22Rv1 (cell line): ENCODE measurements around the gene PCBD2.

Experiments used
- H3K27ac ChIP-seq: fragments of 450-650 bp; 2 replicates; pipeline ENCODE4 v1.5.1; 2017
- ZFX ChIP-seq: fragments of 450-650 bp; IDR thresholded peaks from 2 replicates; pipeline ENCODE4 v1.6.1; 2017; ENCODE audit warnings: antibody characterized with exemption, borderline replicate concordance
- TF ChIP-seq, protein P1 (sequence below): fragments of 450-650 bp; IDR thresholded peaks from 2 replicates; pipeline ENCODE4 v1.5.1; 2017; ENCODE audit warnings: mild to moderate bottlenecking

The PCBD2 gene

DNA sequence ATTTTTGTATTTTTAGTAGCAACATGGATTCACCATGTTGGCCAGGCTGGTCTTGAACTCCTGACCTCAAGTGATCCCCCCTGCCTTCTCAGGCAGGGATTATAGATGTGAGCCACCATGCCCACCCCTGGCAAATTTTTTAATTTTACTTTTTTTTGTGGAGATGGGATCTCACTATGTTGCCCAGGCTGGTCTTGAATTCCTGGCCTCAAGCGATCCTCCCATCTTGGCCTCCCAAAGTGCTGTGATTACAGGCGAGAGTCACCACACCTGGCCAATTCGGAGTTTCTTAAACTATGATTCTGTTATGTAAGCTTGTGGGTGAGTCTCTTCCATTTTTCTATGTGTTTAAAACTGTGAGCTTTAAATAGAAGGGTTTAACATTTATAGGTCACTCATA, 27.6 kb downstream of the PCBD2 start:
- H3K27ac ChIP-seq, result no peak overlapping the region
- TF ChIP-seq, protein P1, sequence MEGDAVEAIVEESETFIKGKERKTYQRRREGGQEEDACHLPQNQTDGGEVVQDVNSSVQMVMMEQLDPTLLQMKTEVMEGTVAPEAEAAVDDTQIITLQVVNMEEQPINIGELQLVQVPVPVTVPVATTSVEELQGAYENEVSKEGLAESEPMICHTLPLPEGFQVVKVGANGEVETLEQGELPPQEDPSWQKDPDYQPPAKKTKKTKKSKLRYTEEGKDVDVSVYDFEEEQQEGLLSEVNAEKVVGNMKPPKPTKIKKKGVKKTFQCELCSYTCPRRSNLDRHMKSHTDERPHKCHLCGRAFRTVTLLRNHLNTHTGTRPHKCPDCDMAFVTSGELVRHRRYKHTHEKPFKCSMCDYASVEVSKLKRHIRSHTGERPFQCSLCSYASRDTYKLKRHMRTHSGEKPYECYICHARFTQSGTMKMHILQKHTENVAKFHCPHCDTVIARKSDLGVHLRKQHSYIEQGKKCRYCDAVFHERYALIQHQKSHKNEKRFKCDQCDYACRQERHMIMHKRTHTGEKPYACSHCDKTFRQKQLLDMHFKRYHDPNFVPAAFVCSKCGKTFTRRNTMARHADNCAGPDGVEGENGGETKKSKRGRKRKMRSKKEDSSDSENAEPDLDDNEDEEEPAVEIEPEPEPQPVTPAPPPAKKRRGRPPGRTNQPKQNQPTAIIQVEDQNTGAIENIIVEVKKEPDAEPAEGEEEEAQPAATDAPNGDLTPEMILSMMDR, result no peak
- no peak for TF ChIP-seq ZFX

DNA sequence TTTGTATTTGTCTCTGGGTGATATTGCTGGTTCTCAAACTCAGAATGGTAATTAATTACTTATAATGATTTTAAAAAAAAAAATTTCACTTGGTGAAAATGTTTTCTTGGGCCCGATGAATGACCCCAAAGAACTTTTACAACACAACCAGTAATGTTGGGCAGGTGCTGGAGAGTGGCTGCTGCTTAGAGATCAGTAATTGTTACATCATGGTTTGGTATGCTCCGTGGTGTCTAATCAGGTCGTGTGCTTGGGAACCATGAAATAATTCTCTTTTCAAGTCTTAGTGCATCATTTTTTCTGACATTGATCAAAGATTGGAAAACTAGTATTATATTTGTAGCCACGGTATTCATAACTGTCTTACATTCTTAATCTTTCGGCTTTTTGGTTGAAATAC, 29.3 kb downstream of the PCBD2 start:
- H3K27ac ChIP-seq, result no peak overlapping the region

DNA sequence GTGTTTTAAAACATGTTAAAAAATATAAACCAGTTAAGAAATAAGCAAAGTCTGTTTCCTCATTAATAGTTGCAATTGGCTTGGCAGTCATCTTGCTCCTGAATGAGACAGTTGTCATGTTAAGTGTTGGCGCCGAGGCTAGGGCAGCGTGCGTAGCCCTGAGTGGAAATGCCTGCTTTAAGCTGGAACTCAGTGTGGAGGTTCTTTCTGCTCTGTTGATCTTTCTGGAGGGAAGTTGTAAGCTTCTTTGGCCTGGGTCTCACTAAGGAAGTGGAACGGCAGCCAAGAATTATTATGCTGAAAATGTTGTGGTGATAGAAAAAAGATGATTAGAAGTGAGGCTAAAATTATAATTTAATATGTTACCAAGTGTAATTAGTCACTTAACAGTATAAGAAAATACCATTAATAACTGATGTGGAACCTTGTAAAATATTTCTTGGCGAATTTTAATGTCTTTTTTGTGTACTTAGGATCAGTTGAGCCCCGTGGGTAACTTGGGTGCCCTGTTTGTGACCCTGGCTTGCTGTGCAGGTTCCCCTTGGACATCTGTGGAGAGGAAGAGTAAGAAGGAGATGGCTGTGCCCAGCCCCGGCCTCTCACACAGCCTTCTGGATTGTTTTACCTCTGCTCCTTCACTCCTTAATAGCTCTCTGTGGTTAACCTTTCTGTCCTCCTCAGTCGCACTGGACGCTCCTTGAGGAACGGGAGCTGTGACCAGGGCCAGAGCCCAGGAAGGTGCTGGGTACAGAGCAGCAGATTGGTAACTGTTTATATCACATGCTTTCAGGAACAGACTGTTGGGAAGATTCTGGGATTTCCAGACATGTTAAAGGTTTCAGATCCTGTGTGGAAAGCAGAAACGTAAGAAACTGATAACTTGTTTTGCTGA, 31.0 kb downstream of the PCBD2 start:
- no peak for TF ChIP-seq ZFX
- TF ChIP-seq, protein P1, result no peak
- H3K27ac ChIP-seq, result no peak overlapping the region

More for the DNA sequence above, 29.3 kb downstream of the PCBD2 start:
- TF ChIP-seq, protein P1, result no peak
- TF ChIP-seq ZFX, result no peak

DNA sequence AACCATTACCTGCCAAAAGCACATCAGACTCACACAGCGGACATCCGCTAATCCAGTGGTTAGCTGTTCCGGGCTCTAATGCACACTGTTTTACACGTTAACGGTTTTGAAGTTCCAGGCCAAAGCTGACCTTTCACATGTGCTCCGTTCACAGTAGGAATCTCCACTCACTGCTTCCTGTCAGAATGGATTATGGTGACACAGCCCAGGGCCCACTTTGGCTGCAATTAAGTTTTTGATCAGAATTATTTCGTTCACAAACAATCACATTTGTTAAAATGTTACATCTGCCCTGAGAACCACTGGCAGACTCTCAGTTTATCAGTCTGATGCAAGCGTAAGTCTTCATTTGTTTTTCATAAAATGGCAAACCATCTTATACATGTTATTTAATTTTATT, 32.6 kb downstream of the PCBD2 start:
- TF ChIP-seq ZFX, result no peak
- TF ChIP-seq, protein P1, result no peak
- H3K27ac ChIP-seq, result no peak overlapping the region

DNA sequence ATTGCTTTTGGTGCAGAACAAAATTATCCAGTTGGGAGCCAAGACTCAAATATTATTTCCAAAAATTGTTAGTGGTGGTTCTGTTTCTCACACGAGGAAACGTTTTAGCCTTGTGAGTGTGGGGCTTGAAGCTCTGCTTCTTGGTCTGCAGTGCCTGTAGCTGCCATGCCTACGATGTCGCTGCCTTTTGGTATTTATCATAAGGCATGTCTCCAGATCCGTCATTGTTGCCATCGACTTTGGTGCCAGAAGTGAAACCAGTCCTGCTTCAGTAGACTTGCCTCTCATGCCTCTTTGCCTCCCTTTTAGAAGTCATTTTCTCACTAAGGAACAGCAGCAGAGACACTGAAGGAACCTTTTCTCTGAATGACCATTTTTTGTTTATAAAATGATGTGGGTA, 33.1 kb downstream of the PCBD2 start:
- TF ChIP-seq, protein P1, result no peak
- H3K27ac ChIP-seq, result no peak overlapping the region

DNA sequence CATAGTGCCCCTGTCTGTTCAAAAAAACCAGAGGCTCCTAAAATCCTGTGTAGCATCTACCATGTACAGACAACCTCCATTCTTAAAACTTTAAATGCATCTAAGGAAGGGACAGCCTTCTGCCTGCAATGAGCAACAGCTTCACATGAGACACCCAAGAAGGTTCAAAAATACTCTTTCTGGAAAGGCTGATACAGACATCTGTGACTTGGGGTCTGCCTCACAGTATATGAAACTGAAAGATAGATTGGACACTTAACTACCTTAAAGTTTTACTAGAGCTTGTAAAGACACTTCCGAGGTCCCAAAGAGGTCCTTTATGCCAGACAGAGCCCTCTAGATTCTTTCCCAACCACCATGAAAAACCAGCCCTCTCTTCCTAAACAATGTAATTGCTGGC, 34.6 kb downstream of the PCBD2 start:
- TF ChIP-seq, protein P1, result no peak
- TF ChIP-seq ZFX, result no peak
- no peak overlapping the region for H3K27ac ChIP-seq

DNA sequence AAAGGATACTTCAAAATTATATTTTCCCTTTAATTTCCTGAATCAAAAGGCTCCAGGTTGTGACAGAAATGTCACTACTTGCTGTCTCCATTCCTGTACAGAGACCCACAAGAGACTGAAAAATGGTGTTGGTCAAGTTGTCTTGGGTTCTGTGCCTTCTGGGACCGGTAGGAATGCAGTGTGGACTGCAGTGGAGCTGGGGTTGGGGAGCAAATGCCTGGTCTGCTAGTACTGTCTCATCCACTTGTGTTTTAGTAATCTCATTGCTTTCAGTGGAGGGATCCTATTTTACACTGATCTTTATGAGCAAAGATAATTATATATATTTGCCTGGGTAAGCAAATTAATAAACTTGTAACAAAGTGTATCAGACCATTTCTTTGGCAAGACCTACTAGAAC, 38.6 kb downstream of the PCBD2 start:
- TF ChIP-seq, protein P1, result no peak
- no peak for TF ChIP-seq ZFX
- no peak overlapping the region for H3K27ac ChIP-seq
